ENCODE data around the gene SEMA3F. TPM values are rescaled to one million over a fixed set of nuclear protein-coding genes. Genes with fewer than 3 reads are reported as not detected.
A peak's percentile ranks its signal among the peaks of the same experiment; 100 is the strongest.

Gene SEMA3F
- total RNA-seq, 1 experiment from 2014 or later = 69.6 TPM

DNA sequence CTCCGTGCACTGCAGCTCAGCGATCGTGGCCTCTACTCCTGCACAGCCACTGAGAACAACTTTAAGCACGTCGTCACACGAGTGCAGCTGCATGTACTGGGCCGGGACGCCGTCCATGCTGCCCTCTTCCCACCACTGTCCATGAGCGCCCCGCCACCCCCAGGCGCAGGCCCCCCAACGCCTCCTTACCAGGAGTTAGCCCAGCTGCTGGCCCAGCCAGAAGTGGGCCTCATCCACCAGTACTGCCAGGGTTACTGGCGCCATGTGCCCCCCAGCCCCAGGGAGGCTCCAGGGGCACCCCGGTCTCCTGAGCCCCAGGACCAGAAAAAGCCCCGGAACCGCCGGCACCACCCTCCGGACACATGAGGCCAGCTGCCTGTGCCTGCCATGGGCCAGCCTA is 32.6 kb downstream of the SEMA3F start:
- POLR2A ChIA-PET = no interaction called here

DNA sequence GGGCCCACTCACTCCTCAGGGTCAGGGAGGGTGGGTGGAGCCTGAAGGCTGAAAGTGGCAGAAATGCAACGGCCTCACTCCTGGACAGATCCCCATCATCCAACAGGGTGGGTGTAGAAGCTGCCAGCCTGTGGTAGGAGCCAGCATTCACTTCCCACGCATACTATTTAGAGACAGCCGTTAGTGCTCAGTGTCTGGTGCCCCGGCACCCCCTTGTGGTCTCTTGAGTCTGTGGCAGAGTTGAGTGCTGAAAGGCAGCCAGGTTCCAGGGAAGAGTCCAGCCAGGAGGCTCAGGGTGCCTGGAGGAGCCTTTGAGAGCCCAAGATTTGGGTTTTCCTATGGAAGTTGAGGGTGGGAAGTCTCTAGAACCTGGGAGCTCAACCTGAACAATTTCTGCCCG is 34.1 kb downstream of the SEMA3F start:
- POLR2A ChIA-PET = no interaction called here
- Histone ChIP-seq H3K27me3 (ENCODE audit: control insufficient read depth, insufficient read depth, low read length) (no peaks in the 10 kb centered on the region), H3K4me1 (ENCODE audit: control insufficient read depth, insufficient read depth, low read length) (peaks cover 28% of the 10 kb centered on the region), H3K27ac (ENCODE audit: low read length) (peak overlapping the region; percentile 70), H3K9me3 (ENCODE audit: control insufficient read depth, insufficient read depth, low read depth, low read length) (no peaks in the 10 kb centered on the region), H3K4me3 (ENCODE audit: low read depth in 2 of 2, low read length in 2 of 2) (no peak overlapping the region), H3K36me3 (ENCODE audit: control insufficient read depth, insufficient read depth, low read length) (no peaks in the 10 kb centered on the region; the same call in 1 of the 2 replicates)
- TF ChIP-seq, protein P1, sequence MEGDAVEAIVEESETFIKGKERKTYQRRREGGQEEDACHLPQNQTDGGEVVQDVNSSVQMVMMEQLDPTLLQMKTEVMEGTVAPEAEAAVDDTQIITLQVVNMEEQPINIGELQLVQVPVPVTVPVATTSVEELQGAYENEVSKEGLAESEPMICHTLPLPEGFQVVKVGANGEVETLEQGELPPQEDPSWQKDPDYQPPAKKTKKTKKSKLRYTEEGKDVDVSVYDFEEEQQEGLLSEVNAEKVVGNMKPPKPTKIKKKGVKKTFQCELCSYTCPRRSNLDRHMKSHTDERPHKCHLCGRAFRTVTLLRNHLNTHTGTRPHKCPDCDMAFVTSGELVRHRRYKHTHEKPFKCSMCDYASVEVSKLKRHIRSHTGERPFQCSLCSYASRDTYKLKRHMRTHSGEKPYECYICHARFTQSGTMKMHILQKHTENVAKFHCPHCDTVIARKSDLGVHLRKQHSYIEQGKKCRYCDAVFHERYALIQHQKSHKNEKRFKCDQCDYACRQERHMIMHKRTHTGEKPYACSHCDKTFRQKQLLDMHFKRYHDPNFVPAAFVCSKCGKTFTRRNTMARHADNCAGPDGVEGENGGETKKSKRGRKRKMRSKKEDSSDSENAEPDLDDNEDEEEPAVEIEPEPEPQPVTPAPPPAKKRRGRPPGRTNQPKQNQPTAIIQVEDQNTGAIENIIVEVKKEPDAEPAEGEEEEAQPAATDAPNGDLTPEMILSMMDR (IDR thresholded peaks at IDR 0.05) = peak; percentile 82
- TF ChIP-seq POLR2AphosphoS5 (IDR thresholded peaks at IDR 0.05; ENCODE audit: low read depth, low read length) (no peak; the same call in 1 of the 2 replicates), TCF7L2 (IDR thresholded peaks at IDR 0.05; ENCODE audit: low read depth, low read length) (no peak), SIN3A (IDR thresholded peaks at IDR 0.05; ENCODE audit: borderline replicate concordance, insufficient read depth, low read depth, low read length) (no peak)
- TF ChIP-seq, protein P2, sequence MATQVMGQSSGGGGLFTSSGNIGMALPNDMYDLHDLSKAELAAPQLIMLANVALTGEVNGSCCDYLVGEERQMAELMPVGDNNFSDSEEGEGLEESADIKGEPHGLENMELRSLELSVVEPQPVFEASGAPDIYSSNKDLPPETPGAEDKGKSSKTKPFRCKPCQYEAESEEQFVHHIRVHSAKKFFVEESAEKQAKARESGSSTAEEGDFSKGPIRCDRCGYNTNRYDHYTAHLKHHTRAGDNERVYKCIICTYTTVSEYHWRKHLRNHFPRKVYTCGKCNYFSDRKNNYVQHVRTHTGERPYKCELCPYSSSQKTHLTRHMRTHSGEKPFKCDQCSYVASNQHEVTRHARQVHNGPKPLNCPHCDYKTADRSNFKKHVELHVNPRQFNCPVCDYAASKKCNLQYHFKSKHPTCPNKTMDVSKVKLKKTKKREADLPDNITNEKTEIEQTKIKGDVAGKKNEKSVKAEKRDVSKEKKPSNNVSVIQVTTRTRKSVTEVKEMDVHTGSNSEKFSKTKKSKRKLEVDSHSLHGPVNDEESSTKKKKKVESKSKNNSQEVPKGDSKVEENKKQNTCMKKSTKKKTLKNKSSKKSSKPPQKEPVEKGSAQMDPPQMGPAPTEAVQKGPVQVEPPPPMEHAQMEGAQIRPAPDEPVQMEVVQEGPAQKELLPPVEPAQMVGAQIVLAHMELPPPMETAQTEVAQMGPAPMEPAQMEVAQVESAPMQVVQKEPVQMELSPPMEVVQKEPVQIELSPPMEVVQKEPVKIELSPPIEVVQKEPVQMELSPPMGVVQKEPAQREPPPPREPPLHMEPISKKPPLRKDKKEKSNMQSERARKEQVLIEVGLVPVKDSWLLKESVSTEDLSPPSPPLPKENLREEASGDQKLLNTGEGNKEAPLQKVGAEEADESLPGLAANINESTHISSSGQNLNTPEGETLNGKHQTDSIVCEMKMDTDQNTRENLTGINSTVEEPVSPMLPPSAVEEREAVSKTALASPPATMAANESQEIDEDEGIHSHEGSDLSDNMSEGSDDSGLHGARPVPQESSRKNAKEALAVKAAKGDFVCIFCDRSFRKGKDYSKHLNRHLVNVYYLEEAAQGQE (IDR thresholded peaks at IDR 0.05; ENCODE audit: insufficient read depth in 1 of 2, low read depth in 2 of 2, low read length in 1 of 2) = no peak
- DNase-seq (ENCODE audit: low read depth, low spot score) (peak; percentile 47), ATAC-seq (peak; percentile 80)
- intact Hi-C loops (cut with micrococcal nuclease; ENCODE audit: unreplicated experiment) (loop anchor here (1.0 kb wide), 1 partner anchor 68 kb away; no protein-coding TSS in a partner anchor), in situ Hi-C loops (cut with HindIII; ENCODE audit: low pct_unique_long_range_greater_than_20kb, low sequenced_read_pairs) (no loop called here)
- CTCF ChIA-PET = no interaction called here
- BruUV-seq (replicated peaks) = no TSS peak

More for the DNA sequence above, 32.6 kb downstream of the SEMA3F start:
- Histone ChIP-seq H3K9me3 (ENCODE audit: control insufficient read depth, insufficient read depth, low read depth, low read length) (no peaks in the 10 kb centered on the region), H3K36me3 (ENCODE audit: control insufficient read depth, insufficient read depth, low read length) (no peaks in the 10 kb centered on the region; the same call in 1 of the 2 replicates), H3K4me1 (ENCODE audit: control insufficient read depth, insufficient read depth, low read length) (peaks cover 28% of the 10 kb centered on the region), H3K4me3 (ENCODE audit: low read depth in 2 of 2, low read length in 2 of 2) (no peak overlapping the region), H3K27me3 (ENCODE audit: control insufficient read depth, insufficient read depth, low read length) (no peaks in the 10 kb centered on the region), H3K27ac (ENCODE audit: low read length) (no peak overlapping the region)
- DNase-seq (ENCODE audit: low read depth, low spot score) (no peak), ATAC-seq (no peak)
- CTCF ChIA-PET = interaction anchor here (0.9 kb wide), 1 partner anchor 8 kb away, joined by 6 read pairs; no protein-coding TSS in a partner anchor
- no TSS peak for BruUV-seq (replicated peaks)
- in situ Hi-C loops (cut with HindIII; ENCODE audit: low pct_unique_long_range_greater_than_20kb, low sequenced_read_pairs) = no loop called here
- intact Hi-C loops (cut with micrococcal nuclease; ENCODE audit: unreplicated experiment) = no loop called here
- TF ChIP-seq SIN3A (IDR thresholded peaks at IDR 0.05; ENCODE audit: borderline replicate concordance, insufficient read depth, low read depth, low read length) (no peak), POLR2AphosphoS5 (IDR thresholded peaks at IDR 0.05; ENCODE audit: low read depth, low read length) (no peak)

DNA sequence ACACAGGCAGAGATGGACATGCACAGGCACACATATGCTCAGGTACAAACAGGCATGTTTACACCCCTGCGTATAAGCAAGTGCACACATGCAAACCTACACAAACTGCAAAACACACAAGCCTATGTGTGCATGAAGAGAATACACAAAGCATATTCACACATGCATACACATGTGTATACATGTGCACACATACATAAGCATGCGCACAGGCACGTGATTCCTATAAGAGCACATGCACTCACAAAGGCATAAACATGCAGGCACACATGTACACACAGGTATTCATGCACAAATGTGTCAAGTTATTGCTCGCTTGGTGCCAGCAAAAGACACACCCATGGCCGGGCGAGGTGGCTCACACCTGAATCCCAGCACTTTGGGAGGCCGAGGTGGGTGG is 34.9 kb downstream of the SEMA3F start:
- in situ Hi-C loops (cut with HindIII; ENCODE audit: low pct_unique_long_range_greater_than_20kb, low sequenced_read_pairs) (no loop called here), intact Hi-C loops (cut with micrococcal nuclease; ENCODE audit: unreplicated experiment) (loop anchor here (1.0 to 10.0 kb wide), 2 partner anchors 69 to 75 kb away; partner anchors contain the start of gene SEMA3B)
- ATAC-seq (no peak), DNase-seq (ENCODE audit: low read depth, low spot score) (no peak)
- TF ChIP-seq TCF7L2 (IDR thresholded peaks at IDR 0.05; ENCODE audit: low read depth, low read length) = no peak
- TF ChIP-seq, protein P1 (IDR thresholded peaks at IDR 0.05) = no peak
- TF ChIP-seq, protein P2 (IDR thresholded peaks at IDR 0.05; ENCODE audit: insufficient read depth in 1 of 2, low read depth in 2 of 2, low read length in 1 of 2) = no peak
- TF ChIP-seq SIN3A (IDR thresholded peaks at IDR 0.05; ENCODE audit: borderline replicate concordance, insufficient read depth, low read depth, low read length) = no peak
- TF ChIP-seq POLR2AphosphoS5 (IDR thresholded peaks at IDR 0.05; ENCODE audit: low read depth, low read length) = peak; percentile 54; the same call in 1 of the 2 replicates
- Histone ChIP-seq H3K4me1 (ENCODE audit: control insufficient read depth, insufficient read depth, low read length) (peaks cover 28% of the 10 kb centered on the region), H3K36me3 (ENCODE audit: control insufficient read depth, insufficient read depth, low read length) (no peaks in the 10 kb centered on the region; the same call in 1 of the 2 replicates), H3K9me3 (ENCODE audit: control insufficient read depth, insufficient read depth, low read depth, low read length) (no peaks in the 10 kb centered on the region), H3K4me3 (ENCODE audit: low read depth in 2 of 2, low read length in 2 of 2) (no peak overlapping the region), H3K27me3 (ENCODE audit: control insufficient read depth, insufficient read depth, low read length) (no peaks in the 10 kb centered on the region), H3K27ac (ENCODE audit: low read length) (no peak overlapping the region)
- CTCF ChIA-PET = interaction anchor here (0.6 to 1.0 kb wide), 2 partner anchors 17 to 85 kb away, joined by 3 to 6 read pairs; no protein-coding TSS in a partner anchor
- POLR2A ChIA-PET = interaction anchor here (0.6 kb wide), 1 partner anchor 45 kb away, joined by 4 read pairs; no protein-coding TSS in a partner anchor
- BruUV-seq (replicated peaks) = no TSS peak
